ENCODE measurements around the gene MTRF1L. TPM values are rescaled to one million over a fixed set of nuclear protein-coding genes. Genes with fewer than 3 reads are reported as not detected.

The MTRF1L gene
- total RNA-seq, 2 donors from 2014 or later: 21.4 to 26.4 TPM

GRCh38 chr6:152946995-152947394 is 55.5 kb downstream of the MTRF1L start:
- H3K27me3 ChIP-seq: no peaks in the 10 kb centered on the region
- DNase-seq (ENCODE audit: low spot score): no peak
- no peak overlapping the region for H3K4me3 ChIP-seq
- no peaks in the 10 kb centered on the region for H3K36me3 ChIP-seq
- no peak for TF ChIP-seq CTCF (IDR thresholded peaks at IDR 0.05)
- no peaks in the 10 kb centered on the region for H3K9me3 ChIP-seq
- H3K27ac ChIP-seq: no peak overlapping the region
- peaks cover 0 to 5% of the 10 kb centered on the region in 2 donors for H3K4me1 ChIP-seq

GRCh38 chr6:152946484-152946883 is 56.0 kb downstream of the MTRF1L start:
- no peaks in the 10 kb centered on the region for H3K27me3 ChIP-seq
- H3K27ac ChIP-seq: no peak overlapping the region
- H3K4me3 ChIP-seq: no peak overlapping the region
- H3K36me3 ChIP-seq: no peaks in the 10 kb centered on the region
- no peaks in the 10 kb centered on the region for H3K9me3 ChIP-seq
- peaks cover 0 to 5% of the 10 kb centered on the region in 2 donors for H3K4me1 ChIP-seq
- no peak for TF ChIP-seq CTCF (IDR thresholded peaks at IDR 0.05)
- DNase-seq (ENCODE audit: low spot score): no peak

GRCh38 chr6:152943260-152943897 is 59.1 kb downstream of the MTRF1L start:
- Histone ChIP-seq H3K27ac (no peak overlapping the region), H3K4me3 (no peak overlapping the region), H3K36me3 (no peaks in the 10 kb centered on the region), H3K27me3 (no peaks in the 10 kb centered on the region), H3K9me3 (no peaks in the 10 kb centered on the region), H3K4me1 (peaks cover 0 to 5% of the 10 kb centered on the region in 2 donors)
- no peak for TF ChIP-seq CTCF (IDR thresholded peaks at IDR 0.05)
- DNase-seq (ENCODE audit: low spot score): no peak

- TF ChIP-seq CTCF (IDR thresholded peaks at IDR 0.05): no peak
- no peak for DNase-seq (ENCODE audit: low spot score)
- H3K4me1 ChIP-seq: no peaks in the 10 kb centered on the region
- no peaks in the 10 kb centered on the region for H3K27me3 ChIP-seq
- no peaks in the 10 kb centered on the region for H3K9me3 ChIP-seq
- no peaks in the 10 kb centered on the region for H3K36me3 ChIP-seq
- H3K27ac ChIP-seq: no peak overlapping the region
- no peak overlapping the region for H3K4me3 ChIP-seq
Observed at GRCh38 chr6:152942319-152942869, 60.1 kb downstream of the MTRF1L start.

- DNase-seq (ENCODE audit: low spot score): no peak
- Histone ChIP-seq H3K27me3 (no peaks in the 10 kb centered on the region), H3K4me3 (no peak overlapping the region), H3K9me3 (no peaks in the 10 kb centered on the region), H3K27ac (no peak overlapping the region), H3K4me1 (no peaks in the 10 kb centered on the region), H3K36me3 (no peaks in the 10 kb centered on the region)
- TF ChIP-seq CTCF (IDR thresholded peaks at IDR 0.05): no peak
Observed at GRCh38 chr6:152941746-152942145, 60.8 kb downstream of the MTRF1L start.

Other genes starting within 250 kb of the MTRF1L start
- 1 to 10 TPM; 2.0 to 2.9 TPM for gene FBXO5, start 19.7 kb downstream of the MTRF1L start, total RNA-seq
- under 1 TPM in 1 of 2 donors, not detected in 1; 0.28 TPM for gene RGS17, start 128.6 kb upstream of the MTRF1L start, total RNA-seq

All from right atrium auricular region (tissue), 2 donors.